Measurements from ENCODE around the gene LRRC73.

The LRRC73 gene

GRCh38 chr6:43516697-43517504 is 6.8 kb upstream of the LRRC73 start, which contains the start of the genes POLR1C and YIPF3 (continued):
- TF ChIP-seq, protein P1, sequence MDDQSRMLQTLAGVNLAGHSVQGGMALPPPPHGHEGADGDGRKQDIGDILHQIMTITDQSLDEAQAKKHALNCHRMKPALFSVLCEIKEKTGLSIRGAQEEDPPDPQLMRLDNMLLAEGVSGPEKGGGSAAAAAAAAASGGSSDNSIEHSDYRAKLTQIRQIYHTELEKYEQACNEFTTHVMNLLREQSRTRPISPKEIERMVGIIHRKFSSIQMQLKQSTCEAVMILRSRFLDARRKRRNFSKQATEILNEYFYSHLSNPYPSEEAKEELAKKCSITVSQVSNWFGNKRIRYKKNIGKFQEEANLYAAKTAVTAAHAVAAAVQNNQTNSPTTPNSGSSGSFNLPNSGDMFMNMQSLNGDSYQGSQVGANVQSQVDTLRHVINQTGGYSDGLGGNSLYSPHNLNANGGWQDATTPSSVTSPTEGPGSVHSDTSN (CRISPR knock-in tag; IDR thresholded peaks at IDR 0.05): 0 out of 2 replicates have a peak, but pooled peaks have one; percentile 33
- TF ChIP-seq KLF10 (tag by site-specific recombination; IDR thresholded peaks at IDR 0.05) (peak; percentile 35; the same call in 1 of the 2 replicates), ZNF280D (tag by site-specific recombination; IDR thresholded peaks at IDR 0.05) (peak; percentile 27; the same call in 1 of the 2 replicates), SP2 (tag by site-specific recombination; IDR thresholded peaks at IDR 0.05) (peak; percentile 91), ZNF24 (tag by site-specific recombination; IDR thresholded peaks at IDR 0.05) (no peak), ZBTB8A (tag by site-specific recombination; IDR thresholded peaks at IDR 0.05) (peak; percentile 79), ZNF354C (tag by site-specific recombination; IDR thresholded peaks at IDR 0.05; ENCODE audit: borderline replicate concordance, low read depth) (no peak), ZNF629 (tag by site-specific recombination; IDR thresholded peaks at IDR 0.05) (peak; percentile 61), YY2 (tag by site-specific recombination; IDR thresholded peaks at IDR 0.05) (peak; percentile 92), YY1 (tag by site-specific recombination; IDR thresholded peaks at IDR 0.05) (peak; percentile 83; the same call in 1 of the 2 replicates), ZNF514 (tag by site-specific recombination; IDR thresholded peaks at IDR 0.05) (no peak), ZNF76 (tag by site-specific recombination; IDR thresholded peaks at IDR 0.05; ENCODE audit: borderline replicate concordance, low read depth) (peak; percentile 61; the same call in 1 of the 2 replicates), GLI2 (tag by site-specific recombination; IDR thresholded peaks at IDR 0.05; ENCODE audit: borderline replicate concordance, low read depth) (no peak), EGR2 (tag by site-specific recombination; IDR thresholded peaks at IDR 0.05; ENCODE audit: low read depth) (peak; percentile 58), OVOL3 (tag by site-specific recombination; IDR thresholded peaks at IDR 0.05) (0 out of 2 replicates have a peak, but pooled peaks have one; percentile 7), ZNF335 (tag by site-specific recombination; conservative IDR thresholded peaks at IDR 0.05) (peak; percentile 82), ZNF324 (tag by site-specific recombination; IDR thresholded peaks at IDR 0.05) (0 out of 2 replicates have a peak, but pooled peaks have one; percentile 30), ZNF660 (tag by site-specific recombination; IDR thresholded peaks at IDR 0.05) (0 out of 2 replicates have a peak, but pooled peaks have one; percentile 48)
- TF ChIP-seq, protein P2, sequence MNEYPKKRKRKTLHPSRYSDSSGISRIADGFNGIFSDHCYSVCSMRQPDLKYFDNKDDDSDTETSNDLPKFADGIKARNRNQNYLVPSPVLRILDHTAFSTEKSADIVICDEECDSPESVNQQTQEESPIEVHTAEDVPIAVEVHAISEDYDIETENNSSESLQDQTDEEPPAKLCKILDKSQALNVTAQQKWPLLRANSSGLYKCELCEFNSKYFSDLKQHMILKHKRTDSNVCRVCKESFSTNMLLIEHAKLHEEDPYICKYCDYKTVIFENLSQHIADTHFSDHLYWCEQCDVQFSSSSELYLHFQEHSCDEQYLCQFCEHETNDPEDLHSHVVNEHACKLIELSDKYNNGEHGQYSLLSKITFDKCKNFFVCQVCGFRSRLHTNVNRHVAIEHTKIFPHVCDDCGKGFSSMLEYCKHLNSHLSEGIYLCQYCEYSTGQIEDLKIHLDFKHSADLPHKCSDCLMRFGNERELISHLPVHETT (tag by site-specific recombination; IDR thresholded peaks at IDR 0.05): peak; percentile 68; the same call in 1 of the 2 replicates
- TF ChIP-seq, protein P3, sequence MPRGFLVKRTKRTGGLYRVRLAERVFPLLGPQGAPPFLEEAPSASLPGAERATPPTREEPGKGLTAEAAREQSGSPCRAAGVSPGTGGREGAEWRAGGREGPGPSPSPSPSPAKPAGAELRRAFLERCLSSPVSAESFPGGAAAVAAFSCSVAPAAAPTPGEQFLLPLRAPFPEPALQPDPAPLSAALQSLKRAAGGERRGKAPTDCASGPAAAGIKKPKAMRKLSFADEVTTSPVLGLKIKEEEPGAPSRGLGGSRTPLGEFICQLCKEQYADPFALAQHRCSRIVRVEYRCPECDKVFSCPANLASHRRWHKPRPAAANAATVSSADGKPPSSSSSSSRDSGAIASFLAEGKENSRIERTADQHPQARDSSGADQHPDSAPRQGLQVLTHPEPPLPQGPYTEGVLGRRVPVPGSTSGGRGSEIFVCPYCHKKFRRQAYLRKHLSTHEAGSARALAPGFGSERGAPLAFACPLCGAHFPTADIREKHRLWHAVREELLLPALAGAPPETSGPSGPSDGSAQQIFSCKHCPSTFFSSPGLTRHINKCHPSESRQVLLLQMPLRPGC (tag by site-specific recombination; IDR thresholded peaks at IDR 0.05): peak; percentile 7; the same call in 1 of the 2 replicates
- TF ChIP-seq, protein P4, sequence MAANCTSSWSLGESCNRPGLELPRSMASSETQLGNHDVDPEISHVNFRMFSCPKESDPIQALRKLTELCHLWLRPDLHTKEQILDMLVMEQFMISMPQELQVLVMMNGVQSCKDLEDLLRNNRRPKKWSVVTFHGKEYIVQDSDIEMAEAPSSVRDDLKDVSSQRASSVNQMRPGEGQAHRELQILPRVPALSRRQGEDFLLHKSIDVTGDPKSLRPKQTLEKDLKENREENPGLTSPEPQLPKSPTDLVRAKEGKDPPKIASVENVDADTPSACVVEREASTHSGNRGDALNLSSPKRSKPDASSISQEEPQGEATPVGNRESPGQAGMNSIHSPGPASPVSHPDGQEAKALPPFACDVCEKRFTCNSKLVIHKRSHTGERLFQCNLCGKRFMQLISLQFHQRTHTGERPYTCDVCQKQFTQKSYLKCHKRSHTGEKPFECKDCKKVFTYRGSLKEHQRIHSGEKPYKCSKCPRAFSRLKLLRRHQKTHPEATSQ (tag by site-specific recombination; IDR thresholded peaks at IDR 0.05): 0 out of 2 replicates have a peak, but pooled peaks have one; percentile 28
- TF ChIP-seq, protein P5, sequence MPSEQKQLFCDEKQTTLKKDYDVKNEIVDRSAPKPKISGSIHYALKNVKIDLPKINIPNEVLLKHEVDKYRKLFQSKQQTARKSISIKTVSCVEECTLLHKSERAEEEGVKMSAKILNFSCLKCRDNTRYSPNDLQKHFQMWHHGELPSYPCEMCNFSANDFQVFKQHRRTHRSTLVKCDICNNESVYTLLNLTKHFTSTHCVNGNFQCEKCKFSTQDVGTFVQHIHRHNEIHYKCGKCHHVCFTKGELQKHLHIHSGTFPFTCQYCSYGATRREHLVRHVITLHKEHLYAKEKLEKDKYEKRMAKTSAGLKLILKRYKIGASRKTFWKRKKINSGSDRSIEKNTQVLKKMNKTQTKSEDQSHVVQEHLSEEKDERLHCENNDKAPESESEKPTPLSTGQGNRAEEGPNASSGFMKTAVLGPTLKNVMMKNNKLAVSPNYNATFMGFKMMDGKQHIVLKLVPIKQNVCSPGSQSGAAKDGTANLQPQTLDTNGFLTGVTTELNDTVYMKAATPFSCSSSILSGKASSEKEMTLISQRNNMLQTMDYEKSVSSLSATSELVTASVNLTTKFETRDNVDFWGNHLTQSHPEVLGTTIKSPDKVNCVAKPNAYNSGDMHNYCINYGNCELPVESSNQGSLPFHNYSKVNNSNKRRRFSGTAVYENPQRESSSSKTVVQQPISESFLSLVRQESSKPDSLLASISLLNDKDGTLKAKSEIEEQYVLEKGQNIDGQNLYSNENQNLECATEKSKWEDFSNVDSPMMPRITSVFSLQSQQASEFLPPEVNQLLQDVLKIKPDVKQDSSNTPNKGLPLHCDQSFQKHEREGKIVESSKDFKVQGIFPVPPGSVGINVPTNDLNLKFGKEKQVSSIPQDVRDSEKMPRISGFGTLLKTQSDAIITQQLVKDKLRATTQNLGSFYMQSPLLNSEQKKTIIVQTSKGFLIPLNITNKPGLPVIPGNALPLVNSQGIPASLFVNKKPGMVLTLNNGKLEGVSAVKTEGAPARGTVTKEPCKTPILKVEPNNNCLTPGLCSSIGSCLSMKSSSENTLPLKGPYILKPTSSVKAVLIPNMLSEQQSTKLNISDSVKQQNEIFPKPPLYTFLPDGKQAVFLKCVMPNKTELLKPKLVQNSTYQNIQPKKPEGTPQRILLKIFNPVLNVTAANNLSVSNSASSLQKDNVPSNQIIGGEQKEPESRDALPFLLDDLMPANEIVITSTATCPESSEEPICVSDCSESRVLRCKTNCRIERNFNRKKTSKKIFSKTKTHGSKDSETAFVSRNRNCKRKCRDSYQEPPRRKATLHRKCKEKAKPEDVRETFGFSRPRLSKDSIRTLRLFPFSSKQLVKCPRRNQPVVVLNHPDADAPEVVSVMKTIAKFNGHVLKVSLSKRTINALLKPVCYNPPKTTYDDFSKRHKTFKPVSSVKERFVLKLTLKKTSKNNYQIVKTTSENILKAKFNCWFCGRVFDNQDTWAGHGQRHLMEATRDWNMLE (tag by site-specific recombination; conservative IDR thresholded peaks at IDR 0.05; ENCODE audit: low read depth): peak; percentile 63

Measured in HEK293 (cell line).